Osteocyte (in vitro differentiated cells): Measurements from ENCODE around the gene SDK2. TPM values are rescaled to one million over a fixed set of nuclear protein-coding genes. Genes with fewer than 3 reads are reported as not detected.

Source experiments
- DNase-seq: peaks from one replicate; pipeline ENCODE4 v3.0.0; 2021; ENCODE audit warnings: mixed read lengths; ENCODE audit not compliant: unreplicated experiment; ENCODE audit errors: extremely low spot score
- H3K27ac Mint-ChIP-seq: one replicate; pipeline ENCODE4 v1.8.0; 2021; ENCODE audit warnings: mild to moderate bottlenecking, mixed read lengths; ENCODE audit not compliant: unreplicated experiment
- H3K27me3 Mint-ChIP-seq: one replicate; pipeline ENCODE4 v1.8.0; 2021; ENCODE audit warnings: mixed read lengths; ENCODE audit not compliant: unreplicated experiment
- H3K36me3 Mint-ChIP-seq: one replicate; pipeline ENCODE4 v1.8.0; 2021; ENCODE audit warnings: mixed read lengths; ENCODE audit not compliant: unreplicated experiment
- H3K4me1 Mint-ChIP-seq: one replicate; pipeline ENCODE4 v1.8.0; 2021; ENCODE audit warnings: mixed read lengths; ENCODE audit not compliant: unreplicated experiment
- H3K4me3 Mint-ChIP-seq: one replicate; pipeline ENCODE4 v1.8.0; 2021; ENCODE audit warnings: mild to moderate bottlenecking, moderate library complexity, mixed read lengths; ENCODE audit not compliant: unreplicated experiment
- H3K9me3 Mint-ChIP-seq: one replicate; pipeline ENCODE4 v1.8.0; 2021; ENCODE audit warnings: mixed read lengths; ENCODE audit not compliant: unreplicated experiment
- CTCF ChIP-seq: fragments of 200-600 bp; sonication (generic); IDR thresholded peaks from 2 replicates; pipeline ENCODE4 v1.5.0; 2021; ENCODE audit warnings: antibody characterized with exemption, mild to moderate bottlenecking, moderate library complexity
- total RNA-seq: library from RNA; stranded (reverse); gene quantifications from 2 replicates; pipeline ENCODE4 v1.2.1, GENCODE V29; 2021

The SDK2 gene
- total RNA-seq, 1 donor from 2014 or later, result 16.5 TPM

- Mint-ChIP-seq H3K27ac (no peak overlapping the region), H3K4me3 (peak overlapping the region; percentile 51), H3K9me3 (no peaks in the 10 kb centered on the region), H3K36me3 (no peaks in the 10 kb centered on the region), H3K4me1 (peaks cover 33% of the 10 kb centered on the region), H3K27me3 (peaks cover 39% of the 10 kb centered on the region)
- no peak for DNase-seq
- peak; percentile 33 for TF ChIP-seq CTCF
These were observed 1.0 kb upstream of the SDK2 start for GRCh38 chr17:73645050-73645871.

- Mint-ChIP-seq H3K27me3 (peaks cover 27% of the 10 kb centered on the region), H3K27ac (peak overlapping the region; percentile 71), H3K36me3 (no peaks in the 10 kb centered on the region), H3K9me3 (no peaks in the 10 kb centered on the region), H3K4me3 (peak overlapping the region; percentile 83), H3K4me1 (peaks cover 47% of the 10 kb centered on the region)
- DNase-seq, result no peak
- TF ChIP-seq CTCF, result no peak
These were observed 447 bp downstream of the SDK2 start for GRCh38 chr17:73643852-73644144.

- Mint-ChIP-seq H3K27me3 (peaks cover 21% of the 10 kb centered on the region), H3K9me3 (no peaks in the 10 kb centered on the region), H3K4me3 (peak overlapping the region; percentile 83), H3K4me1 (peaks cover 51% of the 10 kb centered on the region), H3K27ac (peak overlapping the region; percentile 76), H3K36me3 (no peaks in the 10 kb centered on the region)
- peak; percentile 29 for TF ChIP-seq CTCF
- no peak for DNase-seq
These were observed 1.0 kb downstream of the SDK2 start for GRCh38 chr17:73643001-73643851.

GRCh38 chr17:73642659-73643000 is 1.6 kb downstream of the SDK2 start:
- no peak for TF ChIP-seq CTCF
- Mint-ChIP-seq H3K36me3 (peaks cover 1% of the 10 kb centered on the region), H3K27me3 (peaks cover 15% of the 10 kb centered on the region), H3K4me3 (peak overlapping the region; percentile 80), H3K27ac (peak overlapping the region; percentile 76), H3K9me3 (no peaks in the 10 kb centered on the region), H3K4me1 (peaks cover 56% of the 10 kb centered on the region)
- no peak for DNase-seq
